Astrocyte of the hippocampus (primary cell): ENCODE results near the gene KIAA0930.
A peak's percentile ranks its signal among the peaks of the same experiment; 100 is the strongest.
"Not testable (repeated sequence)": the region's sequence is repeated elsewhere in the genome, so short reads cannot be mapped to it uniquely, and the experiment has no call there.

Source experiments
- DNase-seq: peaks from one replicate; pipeline ENCODE4 v3.0.0; 2011; ENCODE audit warnings: low read depth, low spot score

The KIAA0930 gene

GRCh38 chr22:45200860-45201511, 39.7 kb downstream of the KIAA0930 start:
- DNase-seq = peak; percentile 92

- DNase-seq = no peak
Observed at GRCh38 chr22:45200230-45200629, 40.5 kb downstream of the KIAA0930 start.

- no peak for DNase-seq
Observed at GRCh38 chr22:45199723-45200122, 41.0 kb downstream of the KIAA0930 start.

- DNase-seq = no peak
Observed at GRCh38 chr22:45198463-45198795, 42.3 kb downstream of the KIAA0930 start.

- DNase-seq = no peak
Observed at GRCh38 chr22:45197606-45198462, 42.9 kb downstream of the KIAA0930 start.

- DNase-seq = no peak
Observed at GRCh38 chr22:45196926-45197605, 43.6 kb downstream of the KIAA0930 start.

- no peak for DNase-seq
Observed at GRCh38 chr22:45196308-45196707, 44.4 kb downstream of the KIAA0930 start.

- no peak for DNase-seq
Observed at GRCh38 chr22:45195616-45196015, 45.1 kb downstream of the KIAA0930 start.

GRCh38 chr22:45194686-45195085, 46.0 kb downstream of the KIAA0930 start:
- DNase-seq = no peak

GRCh38 chr22:45192701-45193187, 48.0 kb downstream of the KIAA0930 start:
- DNase-seq = no peak

- DNase-seq = not testable (repeated sequence)
Observed at GRCh38 chr22:45191746-45192145, 48.9 kb downstream of the KIAA0930 start.

- DNase-seq = no peak
Observed at GRCh38 chr22:45190202-45190872, 50.4 kb downstream of the KIAA0930 start.

- no peak for DNase-seq
Observed at GRCh38 chr22:45188779-45189178, 51.9 kb downstream of the KIAA0930 start.

- DNase-seq = no peak
Observed at GRCh38 chr22:45187891-45188290, 52.8 kb downstream of the KIAA0930 start.

GRCh38 chr22:45185718-45186514, 54.8 kb downstream of the KIAA0930 start:
- no peak for DNase-seq

GRCh38 chr22:45183974-45184373, 56.7 kb downstream of the KIAA0930 start:
- no peak for DNase-seq

- no peak for DNase-seq
Observed at GRCh38 chr22:45181766-45182165, 58.9 kb downstream of the KIAA0930 start.

- no peak for DNase-seq
Observed at GRCh38 chr22:45181240-45181639, 59.5 kb downstream of the KIAA0930 start.

GRCh38 chr22:45180146-45180679, 60.5 kb downstream of the KIAA0930 start:
- no peak for DNase-seq

- no peak for DNase-seq
Observed at GRCh38 chr22:45179276-45180049, 61.2 kb downstream of the KIAA0930 start.
